GM03348 (cell line): ENCODE data around the gene EPB41L3.
"Not testable (repeated sequence)": the region's sequence is repeated elsewhere in the genome, so short reads cannot be mapped to it uniquely, and the experiment has no call there.

Experiments used
- DNase-seq: peaks from one replicate; pipeline ENCODE4 v3.0.0; 2012; ENCODE audit warnings: low spot score

Gene EPB41L3

GRCh38 chr18:5543773-5544389, at the start of gene EPB41L3:
Gene EPB41L3, minus strand, starts transcription at chr18:5543997. Its CDS starts 54,814 bp downstream, at chr18:5489183.
- peak; percentile 64 for DNase-seq

DNA sequence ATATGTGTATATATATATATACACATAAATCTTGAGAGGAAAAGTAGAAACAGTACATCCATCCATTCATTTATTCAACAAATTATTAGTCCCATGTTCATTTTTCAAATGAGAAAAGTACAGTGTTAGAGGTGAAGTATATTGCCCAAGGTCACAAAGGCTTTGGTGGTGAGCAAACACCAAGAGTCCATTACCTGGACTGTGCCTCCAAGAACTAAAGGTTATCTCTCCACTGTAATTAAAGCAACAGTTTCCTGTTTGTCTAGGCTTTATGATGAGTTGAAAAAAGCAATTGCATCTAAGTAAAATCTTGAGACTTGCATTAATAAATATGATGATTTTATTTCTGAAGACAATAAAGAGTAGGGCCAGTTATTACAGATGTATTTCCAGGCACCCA, 44.7 kb upstream of the EPB41L3 start:
- no peak for DNase-seq

DNA sequence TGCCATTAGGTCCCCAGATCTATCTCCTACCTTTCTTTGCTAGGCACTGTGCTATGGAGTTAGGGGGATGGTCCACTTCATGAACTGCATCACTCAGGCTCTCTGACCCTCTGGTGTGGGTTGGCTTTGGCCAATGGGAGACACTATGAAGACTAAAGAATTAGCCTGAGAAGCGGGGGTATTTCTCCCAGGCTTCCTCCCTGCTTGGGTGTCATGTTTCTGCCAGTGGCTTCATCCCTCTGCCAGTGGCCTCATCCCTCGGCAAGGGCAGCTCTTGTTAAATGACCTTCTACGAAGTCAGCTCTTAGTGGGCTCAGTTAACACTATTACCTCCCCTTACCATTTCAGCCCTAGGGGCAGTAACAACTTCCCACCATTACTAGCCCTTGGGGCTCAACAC, 41.9 kb upstream of the EPB41L3 start:
- no peak for DNase-seq

DNA sequence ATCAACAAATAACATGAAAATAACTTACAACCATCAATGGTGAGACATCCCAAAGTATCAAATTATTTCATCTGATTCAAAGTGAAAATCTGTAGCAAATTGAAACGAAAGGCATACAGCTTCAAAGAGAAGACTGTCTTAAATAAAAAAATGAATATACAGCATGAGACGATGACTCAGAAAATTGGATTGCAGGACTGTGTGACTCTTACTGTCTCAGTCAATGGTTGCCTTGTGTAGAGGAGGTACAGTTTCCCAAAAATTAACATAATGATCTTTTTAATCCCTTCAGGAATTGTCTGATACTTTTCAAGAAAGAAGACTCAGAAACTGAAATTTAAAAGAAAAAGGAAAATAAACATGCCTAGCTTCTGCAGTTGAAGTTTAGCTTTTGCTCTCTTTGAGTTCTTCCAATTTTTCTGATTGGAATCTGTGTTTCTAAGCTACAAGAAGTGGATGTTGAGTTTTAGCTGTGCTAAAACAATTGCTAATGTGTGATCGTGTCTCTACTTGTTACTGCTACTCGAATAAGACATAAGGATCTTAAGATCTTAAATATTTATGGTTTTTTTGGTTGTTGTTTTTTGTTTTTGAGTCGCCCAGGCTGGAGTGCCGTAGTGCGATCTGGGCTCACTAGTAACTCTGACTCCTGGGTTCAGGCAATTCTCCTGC, 41.1 kb upstream of the EPB41L3 start:
- DNase-seq, result peak; percentile 56

DNA sequence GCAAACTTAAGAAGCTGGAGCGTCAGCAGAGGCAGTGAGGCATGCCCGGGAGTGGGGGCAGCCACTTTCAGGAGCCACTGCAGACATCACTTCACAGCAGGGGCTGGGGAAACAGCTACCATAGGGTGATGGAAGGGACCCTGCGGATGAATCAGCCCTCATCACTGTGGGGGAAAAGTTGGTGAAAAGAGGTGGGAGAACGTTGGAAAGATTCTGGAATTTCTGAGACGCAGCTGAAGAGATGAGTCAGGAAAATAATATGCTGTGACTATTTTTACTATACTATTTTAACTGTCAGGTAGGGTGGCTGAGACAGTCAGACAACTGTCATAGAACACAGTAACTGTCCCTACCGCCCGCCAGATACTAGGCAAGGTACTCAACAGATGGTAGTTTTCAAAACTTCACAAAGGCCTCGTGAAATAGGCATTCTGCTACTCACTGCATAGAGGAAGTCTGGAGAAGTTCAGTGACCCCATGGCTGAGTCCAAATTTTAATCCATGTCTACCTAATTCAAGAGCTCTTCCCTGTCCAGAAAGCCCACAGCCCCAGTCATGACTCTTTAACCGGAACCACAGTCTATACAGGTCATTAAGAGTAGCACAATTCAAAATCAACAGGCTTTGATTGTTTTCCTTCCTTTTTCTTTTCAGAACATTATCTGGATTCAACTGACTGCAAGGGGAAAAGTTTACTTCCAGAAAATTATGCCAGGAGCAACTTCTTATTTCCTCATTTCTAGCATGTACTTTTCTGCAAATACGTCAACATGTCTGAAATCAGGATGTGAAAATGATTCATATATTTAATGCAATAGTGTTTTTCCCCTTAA, 39.3 kb upstream of the EPB41L3 start:
- peak; percentile 36 for DNase-seq

DNA sequence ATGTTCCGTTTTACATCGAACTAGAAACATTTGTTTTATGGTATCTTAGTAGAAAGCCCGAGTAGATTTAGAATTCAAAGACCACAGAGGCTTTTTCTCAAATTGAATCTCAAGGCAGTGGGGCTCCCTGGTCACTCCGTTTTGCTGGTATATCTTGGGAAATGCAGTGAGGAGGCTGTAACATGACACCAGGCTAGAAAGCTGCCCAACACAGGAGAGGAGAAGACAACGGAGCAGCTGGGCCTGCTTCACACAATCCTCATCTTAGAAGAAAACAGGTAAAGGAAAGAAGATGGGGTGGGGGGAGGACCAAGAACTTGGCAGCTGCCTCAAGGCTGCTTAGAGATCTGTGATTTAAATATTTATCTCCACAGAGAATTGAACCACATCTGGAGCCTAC, 38.3 kb upstream of the EPB41L3 start:
- peak; percentile 63 for DNase-seq

DNA sequence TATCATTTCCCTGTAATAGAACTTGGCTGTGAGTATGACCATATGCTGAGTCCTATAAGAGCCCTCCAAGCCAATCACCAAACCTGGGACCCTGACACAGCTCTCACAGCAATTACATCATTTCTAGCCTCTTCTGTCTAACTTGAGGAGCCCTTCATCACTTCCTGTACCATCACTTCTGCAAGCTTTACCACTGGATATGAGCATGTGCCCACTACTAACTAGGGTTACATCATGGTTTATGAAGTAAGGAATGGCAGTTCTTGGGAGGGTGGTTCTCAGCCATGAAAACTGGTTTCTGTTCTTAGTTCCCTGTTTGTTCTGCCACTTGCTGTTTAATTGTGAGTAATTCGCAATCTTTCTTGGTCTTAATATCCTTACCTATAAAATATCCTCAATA, 31.0 kb upstream of the EPB41L3 start:
- no peak for DNase-seq

GRCh38 chr18:5571666-5572065, 27.9 kb upstream of the EPB41L3 start:
- DNase-seq, result no peak

DNA sequence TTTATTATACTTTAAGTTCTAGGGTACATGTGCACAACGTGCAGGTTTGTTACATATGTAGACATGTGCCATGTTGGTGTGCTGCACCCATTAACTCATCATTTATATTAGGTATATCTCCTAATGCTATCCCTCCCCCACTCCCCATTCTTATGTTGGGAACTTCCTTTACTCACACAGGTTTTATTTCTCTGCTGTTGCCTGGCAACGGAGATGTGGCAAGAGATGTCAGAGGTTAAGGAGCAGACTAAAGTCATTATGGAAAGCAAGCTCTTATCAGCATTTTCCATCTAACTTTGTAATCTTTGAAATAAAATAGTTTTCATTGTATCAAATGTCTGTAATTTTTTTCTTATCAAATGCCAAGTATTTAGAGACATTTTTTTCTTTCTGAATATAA, 26.8 kb upstream of the EPB41L3 start:
- not testable (repeated sequence) for DNase-seq

DNA sequence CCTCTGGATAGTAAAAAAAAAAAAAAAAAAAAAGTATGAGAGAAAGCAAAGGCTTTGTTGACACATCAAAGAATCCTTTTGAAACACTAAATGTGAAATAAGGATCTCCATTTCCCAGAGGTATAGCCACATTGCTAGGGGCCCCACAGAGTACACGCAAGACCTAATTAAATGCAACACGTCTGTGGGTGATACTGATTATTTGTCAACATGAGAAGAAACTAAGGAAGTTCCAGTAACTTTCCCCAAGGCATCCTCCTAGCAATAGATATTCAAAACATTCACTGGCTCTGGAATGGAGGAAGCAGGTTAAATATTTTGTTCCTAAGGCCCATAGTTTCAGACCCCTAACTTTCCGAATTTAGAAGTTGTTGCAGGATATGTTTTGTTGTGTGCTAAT, 24.6 kb upstream of the EPB41L3 start:
- DNase-seq, result no peak

- DNase-seq, result no peak
Measured at GRCh38 chr18:5558851-5559250, 15.1 kb upstream of the EPB41L3 start.

GRCh38 chr18:5556310-5556974, 12.6 kb upstream of the EPB41L3 start:
- DNase-seq, result peak; percentile 58

DNA sequence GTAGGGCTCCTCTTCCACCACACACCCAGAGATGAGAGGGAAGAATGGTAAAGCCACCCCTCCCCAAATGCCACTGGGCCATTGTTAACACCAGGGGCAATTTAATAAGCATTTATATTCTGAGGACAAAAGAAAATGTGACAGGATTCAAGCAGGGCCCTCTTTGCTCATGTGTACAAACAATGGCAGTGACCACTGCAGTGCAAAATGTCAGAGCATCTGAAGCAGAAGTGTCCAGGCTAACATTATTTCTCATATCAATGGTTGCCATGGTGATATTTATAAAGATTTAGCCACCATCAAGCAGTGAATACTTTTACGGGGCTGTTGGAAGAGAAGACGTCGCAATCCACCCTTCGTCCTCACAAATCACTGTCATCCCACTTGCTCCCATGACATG, 10.8 kb upstream of the EPB41L3 start:
- DNase-seq, result no peak

DNA sequence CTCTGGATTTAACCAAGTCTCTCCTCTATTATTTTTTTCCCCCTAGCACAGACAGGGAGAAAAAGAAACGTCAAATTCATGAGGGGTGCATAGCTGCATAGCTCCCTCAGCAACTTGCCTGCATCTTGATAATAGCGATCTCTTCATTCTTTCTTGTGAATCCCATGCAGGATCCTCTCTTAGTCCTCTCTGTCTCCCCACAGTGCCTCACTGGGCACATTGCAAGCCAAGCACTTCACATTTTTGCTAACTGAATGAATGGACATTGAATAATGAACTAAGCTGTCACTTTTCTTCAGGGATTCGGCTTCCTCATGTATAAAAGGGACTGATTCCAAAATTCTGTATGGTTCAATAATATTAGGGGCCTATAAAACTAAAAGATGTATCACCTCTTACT, 2.9 kb upstream of the EPB41L3 start:
- DNase-seq, result peak; percentile 73

DNA sequence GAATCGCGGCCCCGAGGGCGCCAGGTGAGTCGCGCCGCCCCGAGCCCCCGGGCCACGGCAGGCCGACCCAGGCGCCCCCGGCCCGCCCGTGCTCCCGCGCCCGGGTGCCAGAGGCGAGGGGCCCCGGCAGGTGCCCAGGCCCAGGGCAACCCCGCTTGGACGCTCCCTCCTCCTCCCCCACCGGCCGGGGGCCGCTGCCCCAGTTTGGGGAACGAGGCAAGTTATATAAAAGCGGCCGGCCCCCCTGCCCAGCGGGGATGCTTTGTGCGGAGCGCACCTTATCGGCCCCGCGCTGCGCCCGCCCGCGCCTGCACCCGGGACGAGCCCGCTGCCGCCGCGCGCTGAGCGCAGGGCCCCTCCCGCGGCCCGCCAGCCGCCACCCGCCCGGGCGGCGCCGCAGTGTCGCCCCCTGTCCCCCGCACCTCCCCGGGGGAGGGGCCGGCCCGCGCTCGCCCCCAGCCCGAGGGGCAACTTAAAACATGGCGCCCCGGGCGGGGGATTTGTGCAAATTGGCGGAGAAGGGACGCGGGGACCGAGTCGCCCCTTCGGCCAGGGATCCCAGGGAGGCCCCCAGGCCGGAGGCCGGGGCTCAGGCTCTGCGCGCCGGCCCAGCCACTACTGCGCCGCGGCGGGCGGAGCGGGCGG, 639 bp downstream of the EPB41L3 start:
- peak; percentile 48 for DNase-seq

- peak; percentile 41 for DNase-seq
Measured at GRCh38 chr18:5542515-5543035, 1.2 kb downstream of the EPB41L3 start.

DNA sequence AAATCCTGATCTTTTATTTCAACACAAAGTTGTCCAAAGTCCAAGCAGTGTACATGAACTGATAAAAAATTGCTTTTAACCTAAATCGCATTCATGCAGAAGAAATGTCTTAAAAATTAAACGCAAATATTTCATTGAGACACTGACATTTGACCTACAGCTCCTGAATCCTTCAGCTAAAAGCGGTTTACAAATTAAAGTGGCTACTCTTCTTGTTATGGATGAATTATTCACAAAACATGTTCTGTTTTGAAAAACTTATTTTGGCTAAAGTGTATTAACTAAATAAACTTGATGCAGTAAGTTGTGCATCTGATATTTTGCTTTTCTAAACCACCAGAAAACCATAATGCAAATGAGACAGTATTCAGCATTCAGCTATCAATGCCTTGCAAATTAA, 2.2 kb downstream of the EPB41L3 start:
- no peak for DNase-seq

DNA sequence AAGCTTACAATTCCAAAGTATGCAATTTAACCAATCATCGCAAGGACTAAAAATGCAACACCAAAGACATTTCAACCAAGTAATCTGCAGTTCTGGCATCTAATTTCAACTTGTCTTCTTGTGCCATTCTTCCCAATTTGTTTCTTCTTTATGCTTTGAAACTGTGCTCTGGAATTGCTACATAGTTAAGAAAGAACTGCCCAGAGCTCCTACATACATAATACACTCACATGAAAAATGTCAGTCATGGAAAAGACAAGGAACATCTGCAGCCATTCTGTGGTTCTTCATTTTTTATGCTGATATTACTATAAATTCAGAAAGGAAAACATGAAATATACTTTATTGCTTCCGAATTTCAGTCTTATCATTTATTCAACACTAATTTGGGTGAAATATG, 4.4 kb downstream of the EPB41L3 start:
- no peak for DNase-seq

DNA sequence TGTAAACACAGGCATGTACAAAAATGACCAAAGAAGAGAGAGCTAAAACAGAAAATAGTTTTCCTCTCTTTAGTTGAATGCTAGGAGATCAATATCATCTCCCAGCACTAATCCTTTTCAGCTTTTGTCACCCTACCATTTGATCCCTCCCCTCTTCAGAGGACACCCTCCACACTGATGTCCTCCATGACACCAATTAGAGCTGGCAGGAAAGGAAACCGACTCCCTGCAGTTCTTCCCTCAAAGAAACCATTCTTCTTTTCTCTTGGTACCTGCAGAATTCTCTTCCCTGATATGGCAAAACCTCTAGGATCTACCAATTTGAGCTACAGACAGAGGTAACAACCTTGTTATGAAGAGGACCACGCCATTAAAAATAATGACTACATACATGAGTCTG, 5.3 kb downstream of the EPB41L3 start:
- no peak for DNase-seq

- no peak for DNase-seq
Measured at GRCh38 chr18:5537860-5538259, 5.9 kb downstream of the EPB41L3 start.

- DNase-seq, result no peak
Measured at GRCh38 chr18:5534845-5535244, 9.0 kb downstream of the EPB41L3 start.

GRCh38 chr18:5532066-5532465, 11.7 kb downstream of the EPB41L3 start:
- DNase-seq, result no peak
